ENCODE results near the gene SOX1.
A peak's percentile ranks its signal among the peaks of the same experiment; 100 is the strongest.

Gene SOX1

GRCh38 chr13:112059457-112060281, 7.3 kb upstream of the SOX1 start:
- no peak for DNase-seq

GRCh38 chr13:112060282-112060830, 6.6 kb upstream of the SOX1 start:
- DNase-seq, result no peak

DNA sequence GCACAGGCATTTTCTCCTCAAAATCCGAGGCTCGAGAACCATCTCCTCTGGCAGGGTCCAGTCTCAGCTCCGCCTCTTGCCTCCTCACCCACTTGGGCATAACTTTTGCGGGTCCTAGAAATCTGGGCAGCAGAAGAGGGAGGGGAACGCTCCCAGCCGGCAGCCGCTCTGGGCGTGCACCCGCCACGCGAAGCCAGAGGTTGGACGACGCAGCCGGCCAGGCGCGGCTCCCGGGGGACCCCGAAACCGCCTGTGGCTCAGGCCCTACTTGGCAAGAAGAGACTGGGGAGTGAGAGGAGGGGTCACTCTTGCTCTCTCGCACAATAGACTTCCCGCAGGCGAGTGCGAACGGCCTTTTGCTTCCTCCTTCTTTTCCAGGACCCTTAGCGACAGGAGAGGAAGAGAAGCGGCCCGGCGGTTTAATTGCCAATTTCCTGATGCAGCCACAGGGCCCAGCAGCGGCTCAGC, 6.0 kb upstream of the SOX1 start:
- no peak for DNase-seq

- no peak for DNase-seq
These were observed 5.4 kb upstream of the SOX1 start for GRCh38 chr13:112061367-112062061.

- DNase-seq, result no peak
These were observed 4.8 kb upstream of the SOX1 start for GRCh38 chr13:112062072-112062567.

DNA sequence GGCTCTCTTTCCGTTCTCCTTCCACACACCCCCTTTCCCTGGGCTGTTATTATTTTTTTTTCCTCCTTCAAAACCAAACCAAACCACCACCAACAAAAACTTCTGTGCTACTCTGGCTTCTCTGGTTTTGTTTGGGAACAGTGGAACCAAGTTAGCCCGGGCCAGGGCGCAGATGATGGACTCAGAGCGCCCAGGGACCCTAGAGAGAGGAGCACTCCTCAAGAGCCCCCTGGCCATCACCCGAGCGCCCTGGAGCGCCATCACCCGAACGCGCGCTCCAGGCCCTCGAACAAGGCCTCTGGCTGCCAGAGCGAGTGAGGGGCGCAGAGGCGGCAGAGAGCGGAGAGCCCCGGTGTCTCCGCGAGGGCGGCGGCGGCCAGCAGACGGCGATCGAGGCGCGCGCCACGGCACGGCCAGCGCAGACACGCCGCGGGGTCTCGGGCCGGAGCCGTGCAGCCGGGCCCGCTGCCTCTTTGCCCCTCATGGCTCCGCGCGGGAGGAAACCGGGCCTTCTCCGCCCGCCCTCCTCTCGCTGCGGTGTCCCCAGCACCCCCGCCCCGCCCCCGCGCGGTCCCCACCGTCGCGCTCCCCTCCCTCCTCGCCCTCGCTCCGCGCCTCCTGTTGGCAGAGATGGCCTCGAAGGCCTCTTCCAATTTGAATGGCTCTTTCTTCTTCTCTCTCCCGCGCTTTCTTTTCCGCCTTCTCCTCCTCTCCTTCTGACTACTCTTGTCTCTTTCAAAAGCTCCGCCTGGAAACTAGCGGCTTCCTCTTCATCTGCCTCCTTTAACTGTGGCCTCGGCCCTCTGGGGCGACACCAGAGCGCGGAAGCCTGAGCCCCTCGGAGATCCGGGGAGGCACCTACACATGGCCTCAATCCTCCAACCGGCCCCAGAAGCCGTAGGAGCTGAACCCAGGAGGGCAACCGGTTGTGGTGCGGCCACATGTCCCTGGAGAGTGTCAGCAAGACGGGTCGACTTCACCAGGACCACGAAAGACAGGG, 4.1 kb upstream of the SOX1 start:
- no peak for DNase-seq

- DNase-seq, result no peak
These were observed 3.1 kb upstream of the SOX1 start for GRCh38 chr13:112063807-112064206.

- DNase-seq, result no peak
These were observed 2.7 kb upstream of the SOX1 start for GRCh38 chr13:112064222-112064621.

DNA sequence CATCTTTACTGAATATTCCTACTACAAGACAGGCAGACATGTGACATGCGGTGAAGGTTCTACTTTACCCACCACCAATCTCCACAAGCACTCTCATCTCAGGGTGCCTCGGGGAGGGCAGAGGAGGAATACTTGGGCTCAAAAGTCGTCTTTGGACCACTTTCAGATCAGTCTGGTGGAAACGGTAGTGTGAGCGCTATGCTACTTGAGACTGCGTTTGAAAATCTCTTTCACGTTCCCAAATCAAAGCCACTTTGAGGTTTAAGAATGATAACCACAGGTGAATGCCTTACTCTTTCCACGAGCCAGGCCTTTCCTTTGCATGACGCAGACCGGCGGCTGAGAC, 1.5 kb upstream of the SOX1 start:
- DNase-seq, result no peak

- DNase-seq, result no peak
These were observed 904 bp upstream of the SOX1 start for GRCh38 chr13:112065867-112066623.

DNA sequence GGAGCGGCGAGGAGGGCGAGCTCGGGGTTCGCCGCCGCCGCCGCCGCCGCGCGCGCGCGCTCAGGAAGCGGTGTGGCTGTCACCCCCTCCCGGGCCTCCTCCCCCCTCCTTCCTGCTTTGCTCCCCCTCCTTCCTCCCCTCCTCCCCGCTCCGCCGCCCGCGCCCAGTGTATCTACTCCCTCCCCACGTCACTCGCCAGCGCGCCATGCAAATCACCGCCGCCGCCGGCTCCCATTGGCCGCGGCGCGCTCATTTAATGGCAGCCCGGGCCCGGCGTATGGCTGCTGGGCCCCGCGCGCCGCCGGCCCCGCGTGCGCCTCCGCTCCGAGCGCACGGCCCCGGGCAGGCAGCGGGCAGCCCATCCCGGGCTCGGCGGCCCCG, 335 bp upstream of the SOX1 start:
- peak; percentile 23 for DNase-seq

- DNase-seq, result no peak
These were observed 1.1 kb downstream of the SOX1 start for GRCh38 chr13:112067871-112068539.

DNA sequence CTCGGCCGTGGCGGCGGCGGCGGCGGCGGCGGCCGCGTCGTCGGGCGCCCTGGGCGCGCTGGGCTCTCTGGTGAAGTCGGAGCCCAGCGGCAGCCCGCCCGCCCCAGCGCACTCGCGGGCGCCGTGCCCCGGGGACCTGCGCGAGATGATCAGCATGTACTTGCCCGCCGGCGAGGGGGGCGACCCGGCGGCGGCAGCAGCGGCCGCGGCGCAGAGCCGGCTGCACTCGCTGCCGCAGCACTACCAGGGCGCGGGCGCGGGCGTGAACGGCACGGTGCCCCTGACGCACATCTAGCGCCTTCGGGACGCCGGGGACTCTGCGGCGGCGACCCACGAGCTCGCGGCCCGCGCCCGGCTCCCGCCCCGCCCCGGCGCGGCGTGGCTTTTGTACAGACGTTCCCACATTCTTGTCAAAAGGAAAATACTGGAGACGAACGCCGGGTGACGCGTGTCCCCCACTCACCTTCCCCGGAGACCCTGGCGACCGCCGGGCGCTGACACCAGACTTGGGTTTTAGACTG, 1.7 kb downstream of the SOX1 start:
- DNase-seq, result no peak

GRCh38 chr13:112069061-112069844, 2.3 kb downstream of the SOX1 start:
- DNase-seq, result no peak

- no peak for DNase-seq
These were observed 2.9 kb downstream of the SOX1 start for GRCh38 chr13:112069845-112070251.

DNA sequence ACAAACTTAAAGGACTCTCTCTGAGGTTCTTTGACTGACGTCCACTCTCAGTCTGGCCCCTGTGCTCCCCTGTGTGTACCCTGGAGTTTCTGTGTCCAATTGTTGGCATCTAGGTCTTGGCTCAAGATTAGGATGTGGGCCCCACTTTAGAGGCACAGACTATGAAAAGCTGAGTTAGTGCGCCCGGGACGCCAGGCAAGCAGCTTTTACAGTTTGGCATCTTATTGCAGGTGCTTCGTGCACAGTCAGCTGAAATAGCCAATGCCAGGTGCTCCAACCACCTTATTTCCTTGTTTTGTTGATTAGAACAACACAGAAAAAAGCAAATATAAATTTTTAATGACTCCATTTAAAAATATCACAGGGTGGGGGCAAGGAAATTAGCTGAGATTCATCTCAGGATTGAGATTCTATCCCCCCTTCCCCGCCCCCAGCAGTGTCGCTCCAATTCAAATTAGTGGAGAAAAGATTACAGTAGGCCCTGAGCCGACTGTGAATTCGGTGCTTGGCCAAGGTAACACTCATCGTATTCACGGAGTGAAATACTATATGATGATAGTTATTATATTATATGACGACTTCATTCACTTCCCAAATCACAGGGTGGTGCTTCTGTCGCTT, 4.3 kb downstream of the SOX1 start:
- no peak for DNase-seq

GRCh38 chr13:112071723-112072533, 5.0 kb downstream of the SOX1 start:
- DNase-seq, result no peak

GRCh38 chr13:112072534-112073244, 5.7 kb downstream of the SOX1 start:
- no peak for DNase-seq
